Endothelial cell of umbilical vein (primary cell): ENCODE measurements around the gene NEDD4L. TPM values are rescaled to one million over a fixed set of nuclear protein-coding genes. Genes with fewer than 3 reads are reported as not detected.

Experiments used
- BruUV-seq: library from RNA; stranded (reverse); fragments of 400-500 nt; replicated peaks from 2 replicates; lab custom pipeline; 2021; lab: Mats Ljungman, UMichigan
- CTCF ChIA-PET: fragments of 300-600, 350-600 bp; sonication (Branson Sonifier 250); formaldehyde crosslinking; loops from one replicate; lab custom pipeline; 2021; ENCODE audit warnings: antibody characterized with exemption, inconsistent platforms; lab: Charles Lee
- POLR2A ChIA-PET: fragments of 300-600, 350-600 bp; sonication (Branson Sonifier 250); formaldehyde crosslinking; loops from one replicate; lab custom pipeline; 2021; ENCODE audit warnings: antibody characterized with exemption, inconsistent platforms; lab: Charles Lee
- DNase-seq: peaks from one replicate; pipeline ENCODE4 v3.0.0-alpha.2; 2011; ENCODE audit warnings: low read depth, low spot score
- FAIRE-seq: peaks from 2 replicates; lab custom pipeline; 2011; peaks lifted over from hg19 to GRCh38; lab: Jason Lieb, UNC
- H2AFZ ChIP-seq: 2 replicates; pipeline ENCODE4 v1.6.0; 2012; ENCODE audit warnings: low read depth, low read length, control low read depth, inconsistent platforms
- H3K27ac ChIP-seq: 2 replicates; pipeline ENCODE4 v1.5.1; 2011; ENCODE audit warnings: low read depth, mild to moderate bottlenecking, control low read depth, low read length, moderate library complexity; ENCODE audit not compliant: insufficient read depth
- H3K27me3 ChIP-seq, 2 experiments: 2 replicates each; pipeline versions ENCODE4 v1.6.0 to v1.6.1; 2011; ENCODE audit warnings: low read length in 2 of 2, mixed read lengths in 1 of 2; ENCODE audit not compliant: control insufficient read depth in 2 of 2, insufficient read depth in 2 of 2
- H3K36me3 ChIP-seq, 2 experiments: 2 replicates in 1 of 2; 3 replicates in 1 of 2; pipeline ENCODE4 v1.5.1; 2011; ENCODE audit warnings: low read length in 2 of 2, mild to moderate bottlenecking in 1 of 2, moderate library complexity in 1 of 2; ENCODE audit not compliant: control insufficient read depth in 2 of 2, insufficient read depth in 2 of 2; ENCODE audit errors: extremely low read depth in 1 of 2
- H3K4me1 ChIP-seq: 3 replicates; pipeline ENCODE4 v1.5.1; 2011; ENCODE audit warnings: mild to moderate bottlenecking, low read length; ENCODE audit not compliant: control insufficient read depth, insufficient read depth; ENCODE audit errors: extremely low read depth
- H3K4me2 ChIP-seq: 2 replicates; pipeline ENCODE4 v1.6.1; 2011; ENCODE audit warnings: low read length, control low read depth, mixed read lengths; ENCODE audit not compliant: insufficient read depth
- H3K4me3 ChIP-seq, 3 experiments: fragments of 200-600 bp in 1 of 3; sonication (generic), shearing (Covaris generic) in 1 of 3; replicated peaks in 1 of 3; 2 replicates each; pipeline ENCODE4 v1.5.1; 2011 to 2016; ENCODE audit warnings: control low read depth in 3 of 3, low read length in 3 of 3, mild to moderate bottlenecking in 2 of 3, inconsistent platforms in 1 of 3, low read depth in 1 of 3, moderate library complexity in 1 of 3; ENCODE audit not compliant: insufficient read depth in 1 of 3
- H3K79me2 ChIP-seq: 2 replicates; pipeline ENCODE4 v1.6.0; 2012; ENCODE audit warnings: low read length, inconsistent platforms; ENCODE audit not compliant: control insufficient read depth, insufficient read depth
- H3K9ac ChIP-seq: replicated peaks from 2 replicates; pipeline ENCODE3; 2011; ENCODE audit warnings: low read length, control low read depth; ENCODE audit not compliant: insufficient read depth; ENCODE audit errors: extremely low read depth
- H3K9me1 ChIP-seq: replicated peaks from 3 replicates; pipeline ENCODE4 v1.6.0; 2011; ENCODE audit warnings: mild to moderate bottlenecking, low read length; ENCODE audit not compliant: control insufficient read depth, insufficient read depth; ENCODE audit errors: extremely low read depth
- H3K9me3 ChIP-seq: replicated peaks from 2 replicates; pipeline ENCODE4 v1.5.1; 2012; ENCODE audit warnings: low read length, inconsistent platforms; ENCODE audit not compliant: control insufficient read depth, insufficient read depth
- H4K20me1 ChIP-seq: replicated peaks from 2 replicates; pipeline ENCODE3; 2011; ENCODE audit warnings: mild to moderate bottlenecking, low read length; ENCODE audit not compliant: control insufficient read depth, insufficient read depth; ENCODE audit errors: extremely low read depth
- EZH2 ChIP-seq: IDR thresholded peaks from 2 replicates; pipeline ENCODE4 v1.6.1; 2012; ENCODE audit warnings: borderline replicate concordance, low read depth, mild to moderate bottlenecking, moderate library complexity, low read length, inconsistent platforms; ENCODE audit not compliant: severe bottlenecking
- FOS ChIP-seq: IDR thresholded peaks from 2 replicates; pipeline ENCODE4 v1.6.1; 2011; ENCODE audit warnings: mild to moderate bottlenecking, low read length, moderate library complexity, borderline replicate concordance; ENCODE audit not compliant: insufficient read depth
- GATA2 ChIP-seq: IDR thresholded peaks from 2 replicates; pipeline ENCODE4 v1.7.0; 2011; ENCODE audit warnings: low read depth, mild to moderate bottlenecking, moderate library complexity, mixed read lengths, low read length; ENCODE audit not compliant: insufficient read length, insufficient read depth
- JUN ChIP-seq: IDR thresholded peaks from 2 replicates; pipeline ENCODE4 v1.6.1; 2011; ENCODE audit warnings: borderline replicate concordance, low read depth; ENCODE audit not compliant: insufficient read length, insufficient read depth
- MAX ChIP-seq: IDR thresholded peaks from 2 replicates; pipeline ENCODE4 v1.6.1; 2011; ENCODE audit not compliant: insufficient read depth, insufficient read length
- MYC ChIP-seq: IDR thresholded peaks from one replicate; pipeline ENCODE4 v1.6.1; 2011; ENCODE audit warnings: mild to moderate bottlenecking, low read depth, low read length
- POLR2A ChIP-seq: IDR thresholded peaks from 2 replicates; pipeline ENCODE4 v1.6.1; 2012; ENCODE audit warnings: low read depth, mild to moderate bottlenecking, control low read depth, low read length
- POLR2AphosphoS5 ChIP-seq: IDR thresholded peaks from 2 replicates; pipeline ENCODE4 v1.6.1; 2012; ENCODE audit warnings: low read depth, mild to moderate bottlenecking, control low read depth, low read length, moderate library complexity; ENCODE audit not compliant: insufficient read depth
- dilution Hi-C: fragments of 300-500 bp; cut with MboI; formaldehyde crosslinking; loops from one replicate; pipeline ENCODE4 v1.15.0; 2019; ENCODE audit warnings: low sequenced_read_pairs; ENCODE audit not compliant: extremely low pct_ligation_motif_present
- intact Hi-C: fragments of 100-400 bp; cut with micrococcal nuclease; formaldehyde crosslinking; loops from one replicate; pipeline ENCODE4 v1.10.0; 2022
- polyA plus RNA-seq, 4 experiments: library from polyadenylated mRNA; depleted of rRNA in 3 of 4; stranded (reverse) in 3 of 4; unstranded in 1 of 4; fragments of >200 nt; gene quantifications; 2 replicates each; pipeline versions ENCODE4 v1.2.1 to v1.2.3, GENCODE V29; 2011 to 2012; ENCODE audit warnings: missing spikeins in 1 of 4
- total RNA-seq: library from RNA; stranded (reverse); gene quantifications from 2 replicates; pipeline ENCODE4 v1.2.3, GENCODE V29; 2021
- TF ChIP-seq, protein P1 (sequence below), 2 donors: IDR thresholded peaks; 1 replicate in 1 of 2; 2 replicates in 1 of 2; pipeline ENCODE4 v1.5.1; 2011; ENCODE audit warnings: low read length in 2 of 2, mild to moderate bottlenecking in 2 of 2, moderate library complexity in 2 of 2, control low read depth in 1 of 2, inconsistent platforms in 1 of 2, low read depth in 1 of 2; ENCODE audit not compliant: insufficient read depth in 1 of 2; ENCODE audit errors: extremely low read depth in 1 of 2

Gene NEDD4L
- total and polyA plus RNA-seq, 2 donors (not counting 3 experiments of a cell fraction or from before 2014, with no cell fraction given), result 20.5 to 78.9 TPM

DNA sequence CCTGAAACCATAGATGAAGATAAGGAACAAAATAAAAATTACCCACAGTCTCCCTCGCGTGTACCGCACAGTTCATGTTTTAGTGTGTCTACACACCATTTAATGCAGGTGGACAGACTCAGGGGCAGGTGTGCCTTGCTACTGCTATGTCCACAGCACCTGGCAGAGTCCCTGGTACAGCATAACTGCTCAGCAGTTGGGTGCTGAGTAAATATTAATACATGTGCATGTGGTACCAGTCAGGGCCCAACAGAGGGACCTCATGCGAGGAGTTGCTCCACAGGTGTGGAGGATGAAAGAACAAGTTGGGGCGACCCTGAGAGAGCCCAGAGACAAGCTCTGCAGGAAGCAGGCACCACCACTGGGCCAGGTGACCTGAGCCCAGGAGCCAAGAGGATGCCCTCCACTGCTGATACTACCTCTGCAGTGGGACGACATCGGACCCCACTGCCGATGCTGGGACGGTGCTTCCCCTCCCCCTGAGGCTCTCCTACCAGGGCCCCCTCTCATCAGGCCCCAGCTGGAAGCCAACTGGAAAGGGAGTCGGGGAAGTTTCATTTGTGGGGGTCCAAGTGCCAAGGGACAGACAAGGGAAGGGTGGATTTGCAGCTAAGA, 100.8 kb downstream of the NEDD4L start:
- intact Hi-C loops (no loop called here), dilution Hi-C loops (no loop called here)
- Histone ChIP-seq H4K20me1 (no peaks in the 10 kb centered on the region), H3K27ac (no peak overlapping the region), H2AFZ (no peak overlapping the region), H3K9me1 (no peaks in the 10 kb centered on the region), H3K4me3 (no peak overlapping the region), H3K4me2 (no peak overlapping the region), H3K27me3 (no peaks in the 10 kb centered on the region), H3K9me3 (no peaks in the 10 kb centered on the region), H3K36me3 (no peaks in the 10 kb centered on the region), H3K79me2 (no peaks in the 10 kb centered on the region), H3K4me1 (no peaks in the 10 kb centered on the region), H3K9ac (no peak overlapping the region)
- ChIA-PET POLR2A (no interaction called here), CTCF (interaction anchor here (0.7 to 1.3 kb wide), 3 partner anchors 9 to 36 kb away, joined by 3 to 4 read pairs (median 3); no protein-coding TSS in a partner anchor)
- FAIRE-seq (no peak), DNase-seq (no peak)
- BruUV-seq, result no TSS peak
- TF ChIP-seq POLR2A, result no peak
- no peak for TF ChIP-seq MYC
- TF ChIP-seq EZH2, result no peak
- no peak for TF ChIP-seq GATA2

- no peaks in the 10 kb centered on the region for H3K9me3 ChIP-seq
- no peaks in the 10 kb centered on the region for H3K9me1 ChIP-seq
- H4K20me1 ChIP-seq, result no peaks in the 10 kb centered on the region
- H2AFZ ChIP-seq, result no peak overlapping the region
- ChIA-PET CTCF (interaction anchor here (1.2 to 1.8 kb wide), 4 partner anchors 11 to 35 kb away, joined by 3 to 6 read pairs (median 4); no protein-coding TSS in a partner anchor), POLR2A (no interaction called here)
- H3K4me2 ChIP-seq, result no peak overlapping the region
- H3K4me1 ChIP-seq, result no peaks in the 10 kb centered on the region
- no peak for FAIRE-seq
- H3K79me2 ChIP-seq, result no peaks in the 10 kb centered on the region
- H3K4me3 ChIP-seq, result no peak overlapping the region
- H3K27me3 ChIP-seq, result no peaks in the 10 kb centered on the region
- dilution Hi-C loops (no loop called here), intact Hi-C loops (no loop called here)
- TF ChIP-seq POLR2AphosphoS5, result no peak
- no peak for TF ChIP-seq POLR2A
- no peak for TF ChIP-seq GATA2
- TF ChIP-seq, protein P1, sequence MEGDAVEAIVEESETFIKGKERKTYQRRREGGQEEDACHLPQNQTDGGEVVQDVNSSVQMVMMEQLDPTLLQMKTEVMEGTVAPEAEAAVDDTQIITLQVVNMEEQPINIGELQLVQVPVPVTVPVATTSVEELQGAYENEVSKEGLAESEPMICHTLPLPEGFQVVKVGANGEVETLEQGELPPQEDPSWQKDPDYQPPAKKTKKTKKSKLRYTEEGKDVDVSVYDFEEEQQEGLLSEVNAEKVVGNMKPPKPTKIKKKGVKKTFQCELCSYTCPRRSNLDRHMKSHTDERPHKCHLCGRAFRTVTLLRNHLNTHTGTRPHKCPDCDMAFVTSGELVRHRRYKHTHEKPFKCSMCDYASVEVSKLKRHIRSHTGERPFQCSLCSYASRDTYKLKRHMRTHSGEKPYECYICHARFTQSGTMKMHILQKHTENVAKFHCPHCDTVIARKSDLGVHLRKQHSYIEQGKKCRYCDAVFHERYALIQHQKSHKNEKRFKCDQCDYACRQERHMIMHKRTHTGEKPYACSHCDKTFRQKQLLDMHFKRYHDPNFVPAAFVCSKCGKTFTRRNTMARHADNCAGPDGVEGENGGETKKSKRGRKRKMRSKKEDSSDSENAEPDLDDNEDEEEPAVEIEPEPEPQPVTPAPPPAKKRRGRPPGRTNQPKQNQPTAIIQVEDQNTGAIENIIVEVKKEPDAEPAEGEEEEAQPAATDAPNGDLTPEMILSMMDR (IDR thresholded peaks at IDR 0.05; ENCODE audit: extremely low read depth in 1 of 2, insufficient read depth in 1 of 2, low read depth in 1 of 2, low read length in 2 of 2), result no peak
- no peak for TF ChIP-seq FOS
- TF ChIP-seq MYC, result no peak
- TF ChIP-seq EZH2, result no peak
- no peak for TF ChIP-seq JUN
- no peak for TF ChIP-seq MAX
- BruUV-seq, result no TSS peak
- H3K27ac ChIP-seq, result no peak overlapping the region
- H3K36me3 ChIP-seq, result no peaks in the 10 kb centered on the region
- no peak overlapping the region for H3K9ac ChIP-seq
- DNase-seq, result no peak
These were observed 102.1 kb downstream of the NEDD4L start for GRCh38 chr18:58146099-58146498.
